HFFc6 (cell line): ENCODE data around the gene PPFIA3. TPM values are rescaled to one million over a fixed set of nuclear protein-coding genes. Genes with fewer than 3 reads are reported as not detected.

ENCODE experiments used
- DNase-seq: peaks from one replicate; pipeline ENCODE4 v3.0.0-alpha.2; 2018
- H3K27ac Mint-ChIP-seq: 2 replicates; pipeline ENCODE4 v1.8.0; 2020; ENCODE audit warnings: mild to moderate bottlenecking, mixed read lengths
- H3K27me3 Mint-ChIP-seq: 2 replicates; pipeline ENCODE4 v1.8.0; 2021; ENCODE audit warnings: mild to moderate bottlenecking, moderate library complexity, mixed read lengths; ENCODE audit not compliant: insufficient read depth
- H3K36me3 Mint-ChIP-seq: 2 replicates; pipeline ENCODE4 v1.8.0; 2021; ENCODE audit warnings: low read depth, mixed read lengths
- H3K4me1 Mint-ChIP-seq: 2 replicates; pipeline ENCODE4 v1.8.0; 2020; ENCODE audit warnings: low read depth, mixed read lengths
- H3K4me3 Mint-ChIP-seq: 2 replicates; pipeline ENCODE4 v1.8.0; 2020; ENCODE audit warnings: mild to moderate bottlenecking, moderate library complexity, mixed read lengths
- H3K9me3 Mint-ChIP-seq: 2 replicates; pipeline ENCODE4 v1.8.0; 2020; ENCODE audit warnings: mild to moderate bottlenecking, mixed read lengths
- CTCF ChIP-seq: fragments of 200-600 bp; sonication (generic); IDR thresholded peaks from 2 replicates; pipeline ENCODE4 v1.5.0; 2021; ENCODE audit warnings: antibody characterized with exemption, mild to moderate bottlenecking
- total RNA-seq, 6 experiments: library from RNA; stranded (reverse); fragmentation: NEBNext Ultra II Directional; extraction: Animal tissue kit (Norgen Biotek cat#: 25700); gene quantifications; 2 replicates in 1 of 6; 3 replicates in 5 of 6; pipeline ENCODE4 v1.2.3, GENCODE V29; 2021

Gene PPFIA3
- total RNA-seq, 6 experiments from 2014 or later: 1.9 to 2.4 (median 2.3) TPM

GRCh38 chr19:49129238-49129583 is 9.9 kb downstream of the PPFIA3 start:
- Mint-ChIP-seq H3K27ac (no peak overlapping the region), H3K4me3 (no peak overlapping the region), H3K4me1 (peaks cover 10% of the 10 kb centered on the region), H3K36me3 (no peaks in the 10 kb centered on the region), H3K27me3 (peaks cover 6% of the 10 kb centered on the region), H3K9me3 (no peaks in the 10 kb centered on the region)
- no peak for DNase-seq
- TF ChIP-seq CTCF: no peak

GRCh38 chr19:49130325-49130724 is 11.0 kb downstream of the PPFIA3 start:
- no peak for DNase-seq
- no peak overlapping the region for H3K4me3 Mint-ChIP-seq
- peaks cover 6% of the 10 kb centered on the region for H3K27me3 Mint-ChIP-seq
- no peak for TF ChIP-seq CTCF
- H3K9me3 Mint-ChIP-seq: no peaks in the 10 kb centered on the region
- no peak overlapping the region for H3K27ac Mint-ChIP-seq
- no peaks in the 10 kb centered on the region for H3K36me3 Mint-ChIP-seq
- peaks cover 10% of the 10 kb centered on the region for H3K4me1 Mint-ChIP-seq

- no peak for TF ChIP-seq CTCF
- H3K27ac Mint-ChIP-seq: no peak overlapping the region
- H3K27me3 Mint-ChIP-seq: peaks cover 7% of the 10 kb centered on the region
- peaks cover 8% of the 10 kb centered on the region for H3K4me1 Mint-ChIP-seq
- no peak for DNase-seq
- no peaks in the 10 kb centered on the region for H3K36me3 Mint-ChIP-seq
- H3K4me3 Mint-ChIP-seq: no peak overlapping the region
- no peaks in the 10 kb centered on the region for H3K9me3 Mint-ChIP-seq
Measured at GRCh38 chr19:49132974-49133609, 13.7 kb downstream of the PPFIA3 start.

GRCh38 chr19:49133621-49134454 is 14.5 kb downstream of the PPFIA3 start:
- peaks cover under 1% of the 10 kb centered on the region; the same call in 1 of the 2 replicates for H3K4me1 Mint-ChIP-seq
- no peak overlapping the region for H3K4me3 Mint-ChIP-seq
- no peaks in the 10 kb centered on the region for H3K36me3 Mint-ChIP-seq
- TF ChIP-seq CTCF: no peak
- H3K9me3 Mint-ChIP-seq: no peaks in the 10 kb centered on the region
- no peak overlapping the region for H3K27ac Mint-ChIP-seq
- no peak for DNase-seq
- H3K27me3 Mint-ChIP-seq: peaks cover 5% of the 10 kb centered on the region

- H3K27ac Mint-ChIP-seq: no peak overlapping the region
- no peak for DNase-seq
- H3K4me3 Mint-ChIP-seq: no peak overlapping the region
- no peaks in the 10 kb centered on the region for H3K36me3 Mint-ChIP-seq
- no peak for TF ChIP-seq CTCF
- no peaks in the 10 kb centered on the region for H3K9me3 Mint-ChIP-seq
- peaks cover 9% of the 10 kb centered on the region for H3K27me3 Mint-ChIP-seq
- H3K4me1 Mint-ChIP-seq: no peaks in the 10 kb centered on the region
Measured at GRCh38 chr19:49135686-49136085, 16.3 kb downstream of the PPFIA3 start.
